IPS-20b (cell line): ENCODE data around the gene TMEM132A.

ENCODE experiments used
- H3K27ac ChIP-seq: one replicate; pipeline ENCODE4 v1.5.1; 2013; ENCODE audit warnings: low read length
- H3K27me3 ChIP-seq: 2 replicates; pipeline ENCODE4 v1.6.1; 2013; ENCODE audit warnings: mild to moderate bottlenecking, low read length, inconsistent platforms; ENCODE audit not compliant: insufficient read depth
- H3K36me3 ChIP-seq: 2 replicates; pipeline ENCODE4 v1.6.1; 2013; ENCODE audit warnings: low read depth, mild to moderate bottlenecking, inconsistent platforms, low read length, moderate library complexity; ENCODE audit not compliant: insufficient read depth
- H3K4me1 ChIP-seq: 2 replicates; pipeline ENCODE4 v1.6.1; 2013; ENCODE audit warnings: mild to moderate bottlenecking, control low read depth, inconsistent platforms, low read length, moderate library complexity; ENCODE audit not compliant: insufficient read depth
- H3K4me3 ChIP-seq: 2 replicates; pipeline ENCODE4 v1.5.1; 2013; ENCODE audit warnings: mild to moderate bottlenecking, low read length, inconsistent platforms
- H3K9ac ChIP-seq: 2 replicates; pipeline ENCODE4 v1.6.1; 2013; ENCODE audit warnings: low read depth, mild to moderate bottlenecking, inconsistent platforms, low read length, moderate library complexity
- H3K9me3 ChIP-seq: 2 replicates; pipeline ENCODE4 v1.6.1; 2013; ENCODE audit warnings: mild to moderate bottlenecking, low read depth, low read length, inconsistent platforms; ENCODE audit not compliant: insufficient read depth

Gene TMEM132A

DNA sequence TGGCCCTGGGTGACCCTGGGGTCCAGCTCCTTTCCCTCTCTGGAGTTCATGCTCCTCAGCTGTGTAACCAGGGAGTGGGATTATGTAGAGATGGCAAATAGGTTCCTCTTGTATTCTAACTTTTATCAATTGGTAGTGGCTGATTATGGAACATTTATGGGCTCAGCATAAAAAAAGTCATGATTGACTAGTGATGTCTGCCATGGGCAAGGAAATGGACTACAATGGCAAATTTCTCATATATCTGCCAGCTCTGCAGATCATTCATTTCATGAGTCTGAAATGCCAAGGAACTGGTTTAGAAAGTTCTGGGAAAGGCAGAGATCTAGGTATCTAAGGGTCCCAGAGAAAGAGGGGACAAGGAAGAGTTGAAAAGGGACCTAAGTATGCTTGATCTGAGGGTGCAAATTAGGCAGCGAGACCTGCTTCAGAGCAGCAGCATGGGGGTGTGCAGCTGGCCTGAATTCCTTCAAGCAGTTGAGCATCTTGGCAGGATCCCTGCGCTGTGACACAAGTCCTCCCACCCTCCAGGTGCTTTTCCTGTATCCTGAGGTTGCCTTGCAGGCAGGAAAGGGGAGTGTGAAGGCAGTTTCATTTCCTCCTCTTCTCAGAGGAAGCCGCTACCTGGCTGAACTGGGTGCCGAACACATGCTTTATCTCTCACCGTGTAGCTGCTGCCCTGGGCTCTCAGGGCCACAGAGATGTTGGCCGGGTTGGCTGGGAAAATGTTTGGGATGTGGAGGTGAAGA is 17.3 kb downstream of the TMEM132A start:
- Histone ChIP-seq H3K9ac (no peak overlapping the region), H3K27me3 (no peaks in the 10 kb centered on the region), H3K4me3 (no peak overlapping the region), H3K36me3 (peaks cover 9% of the 10 kb centered on the region; the same call in 1 of the 2 replicates), H3K27ac (no peak overlapping the region), H3K9me3 (no peaks in the 10 kb centered on the region), H3K4me1 (no peaks in the 10 kb centered on the region)

DNA sequence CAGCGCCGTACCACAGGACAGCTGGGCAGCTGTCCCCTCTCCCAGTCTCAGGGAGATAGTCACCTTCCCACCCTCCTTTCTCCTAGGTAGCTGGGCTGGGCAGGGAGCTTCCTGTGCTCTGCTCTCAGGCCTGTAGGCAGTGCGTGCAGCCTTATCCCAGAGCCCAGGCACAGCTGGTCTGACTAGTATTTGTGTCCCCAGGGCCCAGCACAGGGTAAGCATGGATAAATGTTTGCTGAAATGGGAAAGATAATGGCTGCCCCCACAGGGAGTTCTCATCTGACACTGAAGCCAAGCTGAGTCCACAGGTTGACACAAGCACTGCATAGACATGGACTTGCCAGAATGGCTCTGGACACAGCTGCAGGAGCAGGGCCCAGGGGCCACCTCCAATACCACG is 18.0 kb downstream of the TMEM132A start:
- Histone ChIP-seq H3K36me3 (peaks cover 4% of the 10 kb centered on the region; the same call in 1 of the 2 replicates), H3K27ac (no peak overlapping the region)

DNA sequence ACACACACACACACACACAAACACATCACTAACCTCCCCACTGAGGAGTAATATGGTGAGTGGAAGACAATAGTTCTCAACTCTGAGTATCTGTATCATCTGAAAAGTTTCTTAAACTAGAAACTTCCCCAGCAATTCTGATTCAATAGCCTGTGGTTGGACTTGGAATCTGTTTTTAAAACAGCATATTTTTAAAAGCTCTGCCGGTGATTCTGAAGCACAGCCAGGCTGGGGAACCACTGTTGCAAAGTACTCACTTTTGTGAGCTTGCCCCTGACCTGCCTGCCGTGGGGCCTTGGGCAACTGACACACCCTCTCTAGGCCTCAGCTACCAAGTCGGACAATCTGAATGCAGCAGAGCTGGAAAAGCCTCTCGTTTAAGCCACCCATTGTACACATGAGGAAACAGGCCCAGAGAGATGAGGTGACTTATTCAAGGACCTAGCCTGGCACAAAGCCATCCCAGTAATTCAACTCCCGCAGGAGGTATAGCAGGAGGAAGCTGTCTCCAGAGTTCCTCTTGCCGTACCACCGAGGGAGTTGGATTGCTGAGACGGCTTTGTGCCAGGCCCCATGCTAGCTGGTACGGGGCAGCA is 18.8 kb downstream of the TMEM132A start:
- H3K9ac ChIP-seq, result no peak overlapping the region
- H3K27me3 ChIP-seq, result no peaks in the 10 kb centered on the region
- no peak overlapping the region for H3K4me3 ChIP-seq
- H3K27ac ChIP-seq, result no peak overlapping the region
- H3K4me1 ChIP-seq, result peaks cover 7% of the 10 kb centered on the region; the same call in 1 of the 2 replicates
- no peaks in the 10 kb centered on the region for H3K36me3 ChIP-seq
- H3K9me3 ChIP-seq, result no peaks in the 10 kb centered on the region

More for the DNA sequence above, 18.0 kb downstream of the TMEM132A start:
- no peak overlapping the region for H3K9ac ChIP-seq
- H3K4me3 ChIP-seq, result no peak overlapping the region
- H3K27me3 ChIP-seq, result no peaks in the 10 kb centered on the region
- no peaks in the 10 kb centered on the region for H3K4me1 ChIP-seq
- H3K9me3 ChIP-seq, result no peaks in the 10 kb centered on the region

DNA sequence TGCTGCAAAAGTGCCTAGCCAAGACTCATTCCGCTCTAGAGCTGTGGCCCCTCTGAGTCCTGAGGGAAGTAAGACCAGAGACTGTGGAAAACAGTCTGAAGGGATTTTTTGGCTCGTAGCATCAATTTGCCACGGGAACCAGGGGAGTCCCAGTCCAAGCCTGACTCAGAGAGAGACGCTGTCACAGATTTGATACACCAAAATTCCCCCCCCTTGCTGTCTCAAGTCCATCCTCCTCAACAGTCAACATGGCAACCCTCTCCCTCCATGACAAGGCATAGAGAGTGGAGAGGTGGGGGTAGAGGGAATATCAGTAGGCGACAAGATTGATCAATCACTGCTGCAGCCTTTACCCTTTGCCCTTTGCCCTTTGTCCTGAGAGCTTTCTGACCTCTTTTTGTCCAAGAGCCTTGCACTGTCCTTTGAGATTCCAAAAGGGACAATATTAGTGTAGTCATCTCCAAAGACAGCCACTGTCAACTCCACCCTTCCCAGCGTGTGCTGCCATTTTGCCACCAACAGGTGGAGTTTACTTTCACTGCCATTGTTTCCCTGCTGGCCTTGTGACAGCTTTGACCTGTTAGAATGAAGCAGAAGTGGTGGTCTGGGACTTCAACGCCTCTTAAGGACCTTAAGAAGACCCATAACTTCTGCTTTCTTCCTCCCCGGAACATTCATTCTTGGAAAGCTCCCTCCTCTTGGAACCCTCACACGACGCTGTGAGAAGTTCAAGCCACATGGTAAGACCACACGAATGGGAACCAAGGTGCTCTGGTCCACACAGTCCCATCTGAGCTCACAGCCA is 20.4 kb downstream of the TMEM132A start:
- no peaks in the 10 kb centered on the region for H3K36me3 ChIP-seq
- peaks cover 12% of the 10 kb centered on the region; the same call in 1 of the 2 replicates for H3K4me1 ChIP-seq
- H3K27ac ChIP-seq, result no peak overlapping the region
- no peak overlapping the region for H3K9ac ChIP-seq
- no peak overlapping the region for H3K4me3 ChIP-seq
- peaks cover 4% of the 10 kb centered on the region for H3K27me3 ChIP-seq
- no peaks in the 10 kb centered on the region for H3K9me3 ChIP-seq

DNA sequence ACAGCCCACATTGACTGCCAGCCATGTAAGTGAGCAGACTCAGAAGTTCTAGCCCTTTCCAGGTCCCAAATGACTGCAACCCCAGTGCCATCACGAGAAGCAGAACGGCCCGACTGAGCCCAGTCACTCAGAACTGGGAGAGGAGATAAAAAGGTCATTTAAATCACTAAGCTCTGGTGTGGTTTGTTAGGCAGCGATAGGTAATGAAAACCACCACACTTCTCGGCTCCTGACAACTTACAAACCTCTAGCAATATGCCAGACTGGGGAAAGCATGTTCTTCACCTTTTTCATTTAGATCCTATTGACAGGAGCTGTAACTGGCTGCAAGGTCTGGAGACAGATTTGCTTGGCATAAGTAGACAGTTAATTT is 21.0 kb downstream of the TMEM132A start:
- H3K9me3 ChIP-seq, result no peaks in the 10 kb centered on the region
- H3K9ac ChIP-seq, result no peak overlapping the region
- no peak overlapping the region for H3K4me3 ChIP-seq
- H3K27me3 ChIP-seq, result peaks cover 10% of the 10 kb centered on the region
- H3K36me3 ChIP-seq, result no peaks in the 10 kb centered on the region
- H3K27ac ChIP-seq, result no peak overlapping the region
- H3K4me1 ChIP-seq, result peaks cover 12% of the 10 kb centered on the region; the same call in 1 of the 2 replicates

DNA sequence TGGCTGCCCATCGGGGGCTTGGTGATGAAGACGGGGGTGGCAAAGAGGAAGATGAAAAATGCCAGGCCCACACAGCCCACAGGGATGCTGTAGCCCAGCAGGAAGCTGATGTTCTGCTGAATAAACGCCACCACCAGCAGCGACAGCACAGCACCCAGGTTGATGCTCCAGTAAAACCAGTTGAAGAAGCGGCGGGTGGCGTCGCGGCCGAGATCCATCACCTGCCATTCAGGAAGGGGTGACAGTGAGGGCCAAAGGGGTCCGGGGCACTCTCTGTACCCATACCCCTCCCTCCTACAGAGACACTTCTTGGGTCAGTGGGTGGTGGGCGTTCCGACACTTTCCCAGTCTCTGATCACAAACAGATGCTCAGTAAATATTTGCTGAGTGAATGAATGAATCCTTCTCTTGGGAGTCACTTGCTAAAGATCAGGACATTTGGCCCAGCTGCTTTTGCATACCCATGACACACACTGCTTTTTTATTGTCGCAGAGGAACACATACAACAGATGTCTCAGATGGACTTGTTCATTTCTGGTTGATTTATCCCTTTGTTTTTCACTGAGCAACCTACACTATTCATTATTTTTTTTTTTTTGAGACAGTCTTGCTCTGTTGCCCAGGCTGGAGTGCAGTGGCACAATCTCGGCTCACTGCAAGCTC is 22.5 kb downstream of the TMEM132A start:
- H3K9ac ChIP-seq, result no peak overlapping the region
- H3K9me3 ChIP-seq, result no peaks in the 10 kb centered on the region
- no peaks in the 10 kb centered on the region for H3K36me3 ChIP-seq
- H3K27ac ChIP-seq, result no peak overlapping the region
- peaks cover 12% of the 10 kb centered on the region; the same call in 1 of the 2 replicates for H3K4me1 ChIP-seq
- H3K27me3 ChIP-seq, result peaks cover 22% of the 10 kb centered on the region
- no peak overlapping the region for H3K4me3 ChIP-seq

DNA sequence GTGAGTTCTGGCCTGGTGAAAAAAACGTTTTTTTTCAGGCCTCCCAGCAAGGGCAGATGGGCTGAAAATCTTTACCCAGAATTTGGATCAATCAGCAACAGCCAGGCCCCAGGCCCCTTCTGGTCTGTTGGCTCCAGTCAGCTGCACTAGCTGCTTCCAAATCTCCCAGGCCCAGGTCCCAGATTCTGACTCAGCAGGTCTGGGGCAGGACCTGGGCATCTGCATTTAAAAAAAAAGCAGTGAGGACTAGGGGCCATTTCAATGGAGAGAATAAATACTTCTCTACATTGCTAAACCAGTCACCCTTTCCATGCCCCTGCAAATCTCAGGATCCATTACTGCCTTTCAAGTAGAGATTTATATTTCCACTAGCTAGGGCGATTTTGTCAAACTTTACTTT is 23.4 kb downstream of the TMEM132A start:
- Histone ChIP-seq H3K27ac (no peak overlapping the region), H3K9ac (peak overlapping the region; percentile 32; the same call in 1 of the 2 replicates), H3K4me3 (peak overlapping the region; percentile 38; the same call in 1 of the 2 replicates), H3K36me3 (no peaks in the 10 kb centered on the region), H3K4me1 (peaks cover 16% of the 10 kb centered on the region; the same call in 1 of the 2 replicates), H3K27me3 (peaks cover 32% of the 10 kb centered on the region), H3K9me3 (no peaks in the 10 kb centered on the region)

DNA sequence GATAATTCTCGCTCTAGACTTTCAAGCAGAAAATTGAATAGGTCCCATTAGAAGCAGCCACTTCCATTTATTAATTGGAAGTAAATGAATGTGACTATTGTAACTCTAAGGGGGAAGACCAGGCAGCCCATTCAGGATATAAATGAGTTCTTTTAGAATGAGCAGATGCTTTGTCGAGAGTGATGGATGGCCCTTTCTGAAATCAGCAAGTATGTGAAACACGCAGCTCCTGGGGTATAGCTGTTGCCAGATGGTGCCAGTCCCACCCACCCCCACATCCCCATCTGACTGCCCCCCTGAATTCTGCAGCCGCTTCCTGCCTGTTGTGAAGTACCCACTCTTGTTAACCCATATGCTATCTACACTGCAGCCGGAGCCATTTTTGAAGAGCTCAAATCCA is 24.0 kb downstream of the TMEM132A start:
- H3K4me3 ChIP-seq, result peak overlapping the region; percentile 38; the same call in 1 of the 2 replicates
- H3K4me1 ChIP-seq, result peaks cover 16% of the 10 kb centered on the region; the same call in 1 of the 2 replicates
- H3K27me3 ChIP-seq, result peaks cover 37% of the 10 kb centered on the region
- H3K27ac ChIP-seq, result no peak overlapping the region
- no peaks in the 10 kb centered on the region for H3K36me3 ChIP-seq
- no peaks in the 10 kb centered on the region for H3K9me3 ChIP-seq
- peak overlapping the region; percentile 32; the same call in 1 of the 2 replicates for H3K9ac ChIP-seq

DNA sequence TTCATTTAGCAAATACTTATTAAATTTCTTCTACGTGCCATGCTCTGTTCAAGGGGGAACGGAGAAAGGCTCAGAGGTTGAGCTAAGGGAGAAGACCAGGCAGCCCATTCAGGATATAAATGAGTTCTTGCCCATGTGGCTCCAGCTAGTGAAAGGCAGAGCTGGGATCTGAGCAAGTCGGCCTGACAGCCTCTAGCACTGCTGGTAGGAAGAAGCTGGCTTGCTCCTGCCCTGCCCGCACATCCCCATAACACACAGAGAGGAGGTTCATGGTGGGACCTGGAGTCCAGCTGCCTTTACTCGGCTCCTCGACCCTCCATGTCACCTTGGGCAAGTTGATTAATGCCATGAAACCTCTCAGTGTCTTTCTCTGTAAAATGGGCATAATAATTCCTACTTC is 25.8 kb downstream of the TMEM132A start:
- H3K27me3 ChIP-seq, result peaks cover 38% of the 10 kb centered on the region
- H3K4me3 ChIP-seq, result peak overlapping the region; percentile 62; the same call in 1 of the 2 replicates
- H3K36me3 ChIP-seq, result no peaks in the 10 kb centered on the region
- no peak overlapping the region for H3K27ac ChIP-seq
- no peaks in the 10 kb centered on the region for H3K9me3 ChIP-seq
- no peak overlapping the region for H3K9ac ChIP-seq
- H3K4me1 ChIP-seq, result peaks cover 16% of the 10 kb centered on the region; the same call in 1 of the 2 replicates

DNA sequence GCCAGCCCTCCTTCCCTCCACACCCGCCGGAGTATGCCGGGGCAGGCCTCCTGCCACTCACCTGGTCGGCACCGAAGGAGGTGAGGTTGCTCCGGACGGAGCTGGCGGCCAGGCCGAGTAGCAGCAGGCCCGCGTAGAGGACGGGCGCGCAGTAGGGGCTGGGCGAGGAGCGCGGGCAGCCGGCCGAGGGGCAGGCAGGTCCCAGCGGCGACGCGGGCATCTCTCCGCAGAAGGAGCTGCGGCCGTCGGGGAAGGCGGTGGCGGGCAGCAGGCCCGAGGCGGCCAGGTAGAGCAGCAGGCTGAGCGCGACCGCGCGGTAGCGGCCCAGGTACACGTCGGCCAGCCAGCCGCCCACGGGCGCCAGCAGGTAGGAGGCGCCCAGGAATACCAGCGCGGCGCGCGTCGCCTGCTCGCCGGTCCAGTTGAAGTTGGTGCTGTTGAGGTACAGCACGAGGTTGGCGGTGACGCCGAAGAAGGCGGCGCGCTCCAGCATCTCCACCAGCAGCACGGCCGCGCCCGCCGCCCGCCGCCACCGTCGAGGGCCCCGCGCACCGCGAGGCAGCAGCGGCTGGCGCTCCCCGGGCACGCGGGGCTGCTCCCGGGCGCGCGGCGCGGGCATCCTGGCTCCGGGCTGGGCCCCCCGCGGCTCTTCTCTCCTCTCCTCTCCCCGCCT is 26.8 kb downstream of the TMEM132A start:
- peaks cover 16% of the 10 kb centered on the region; the same call in 1 of the 2 replicates for H3K4me1 ChIP-seq
- H3K4me3 ChIP-seq, result peak overlapping the region; percentile 70; the same call in 1 of the 2 replicates
- H3K9ac ChIP-seq, result peak overlapping the region; percentile 53; the same call in 1 of the 2 replicates

DNA sequence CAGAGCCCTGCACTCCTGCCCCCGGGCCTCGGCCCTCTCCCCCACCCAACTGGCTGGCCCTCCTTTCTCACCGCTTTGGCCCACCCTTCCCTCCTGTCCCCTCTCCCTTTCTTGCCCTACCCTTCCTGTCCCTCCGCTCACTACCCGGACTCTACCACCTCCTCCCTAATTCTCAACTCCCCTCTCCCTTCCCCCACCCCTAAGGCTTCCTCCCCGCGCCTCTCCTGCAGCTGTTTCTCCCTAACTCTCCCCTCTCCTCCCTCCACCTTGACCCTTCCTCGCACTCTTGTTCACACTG is 27.3 kb downstream of the TMEM132A start:
- H3K36me3 ChIP-seq, result no peaks in the 10 kb centered on the region
- H3K9ac ChIP-seq, result peak overlapping the region; percentile 30; the same call in 1 of the 2 replicates
- H3K27me3 ChIP-seq, result peaks cover 38% of the 10 kb centered on the region
- H3K4me1 ChIP-seq, result peaks cover 16% of the 10 kb centered on the region; the same call in 1 of the 2 replicates
- no peak overlapping the region for H3K27ac ChIP-seq
- H3K4me3 ChIP-seq, result peak overlapping the region; percentile 70
- no peaks in the 10 kb centered on the region for H3K9me3 ChIP-seq

More for the DNA sequence above, 26.8 kb downstream of the TMEM132A start:
- Histone ChIP-seq H3K27me3 (peaks cover 38% of the 10 kb centered on the region), H3K27ac (no peak overlapping the region), H3K9me3 (no peaks in the 10 kb centered on the region), H3K36me3 (no peaks in the 10 kb centered on the region)
